Right cardiac atrium (tissue), 5 donors: Measurements from ENCODE around the gene UBE2V1. TPM values are rescaled to one million over a fixed set of nuclear protein-coding genes. Genes with fewer than 3 reads are reported as not detected.
"Not testable (repeated sequence)": the region's sequence is repeated elsewhere in the genome, so short reads cannot be mapped to it uniquely, and the experiment has no call there.

ENCODE experiments used
- ATAC-seq, 2 donors: fragments of 200-7000 bp; cut with Tn5 transposase; one replicate each; pipeline versions ENCODE4 v1.8.0 to v1.9.1; 2020; ENCODE audit warnings: moderate library complexity in 2 of 2, mild to moderate bottlenecking in 1 of 2
- DNase-seq, 3 donors: peaks; one replicate each; pipeline ENCODE4 v3.0.0-alpha.2; 2020
- H3K27ac ChIP-seq: one replicate; pipeline ENCODE4 v1.5.1; 2013; ENCODE audit warnings: mild to moderate bottlenecking, low read length, control low read depth, moderate library complexity
- H3K27me3 ChIP-seq: one replicate; pipeline ENCODE4 v1.6.1; 2013; ENCODE audit not compliant: control insufficient read depth, insufficient read depth
- H3K4me1 ChIP-seq: one replicate; pipeline ENCODE4 v1.6.1; 2013; ENCODE audit warnings: low read length; ENCODE audit not compliant: control insufficient read depth, insufficient read depth
- H3K4me3 ChIP-seq: one replicate; pipeline ENCODE4 v1.5.1; 2013; ENCODE audit warnings: low read length, control low read depth
- H3K9me3 ChIP-seq: one replicate; pipeline ENCODE4 v1.6.1; 2013; ENCODE audit warnings: low read length; ENCODE audit not compliant: control insufficient read depth
- WGBS: extraction: QIAGEN DNeasy Blood & Tissue Kit; methylation state at CpG from one replicate; pipeline ENCODE4 v1.1.7; 2013; 5-methylcytosine and 5-hydroxymethylcytosine counted together
- intact Hi-C, 4 donors: fragments of 100-400 bp; cut with DNase I; formaldehyde crosslinking; loops; one replicate each; pipeline versions ENCODE4 v1.11.0 to v1.14.0; 2022 to 2023
- polyA plus RNA-seq: library from polyadenylated mRNA; stranded (reverse); fragments of 200-250 nt; gene quantifications from one replicate; pipeline ENCODE4 v1.2.3, GENCODE V29; 2013
- total RNA-seq, 4 donors: library from RNA; stranded (reverse); fragmentation: NEBNext Ultra II Directional; extraction: Animal tissue kit (Norgen Biotek cat#: 25700); gene quantifications; one replicate each; pipeline ENCODE4 v1.2.1, GENCODE V29; 2021
- donor health status: healthy with polysubstance abuse.
- donor health status: DM: no; HTN: yes; CAD: no.
- donor health status: DM: no; HTN: no; CAD: no.
- donor health status: DM: no; HTN: yes; CAD: no; lungs with severe emphysema.
- donor health status: DM: yes; HTN: yes; CAD: no.

The UBE2V1 gene
- total and polyA plus RNA-seq, 5 donors: 86.0 to 120 (median 89.0) TPM

DNA sequence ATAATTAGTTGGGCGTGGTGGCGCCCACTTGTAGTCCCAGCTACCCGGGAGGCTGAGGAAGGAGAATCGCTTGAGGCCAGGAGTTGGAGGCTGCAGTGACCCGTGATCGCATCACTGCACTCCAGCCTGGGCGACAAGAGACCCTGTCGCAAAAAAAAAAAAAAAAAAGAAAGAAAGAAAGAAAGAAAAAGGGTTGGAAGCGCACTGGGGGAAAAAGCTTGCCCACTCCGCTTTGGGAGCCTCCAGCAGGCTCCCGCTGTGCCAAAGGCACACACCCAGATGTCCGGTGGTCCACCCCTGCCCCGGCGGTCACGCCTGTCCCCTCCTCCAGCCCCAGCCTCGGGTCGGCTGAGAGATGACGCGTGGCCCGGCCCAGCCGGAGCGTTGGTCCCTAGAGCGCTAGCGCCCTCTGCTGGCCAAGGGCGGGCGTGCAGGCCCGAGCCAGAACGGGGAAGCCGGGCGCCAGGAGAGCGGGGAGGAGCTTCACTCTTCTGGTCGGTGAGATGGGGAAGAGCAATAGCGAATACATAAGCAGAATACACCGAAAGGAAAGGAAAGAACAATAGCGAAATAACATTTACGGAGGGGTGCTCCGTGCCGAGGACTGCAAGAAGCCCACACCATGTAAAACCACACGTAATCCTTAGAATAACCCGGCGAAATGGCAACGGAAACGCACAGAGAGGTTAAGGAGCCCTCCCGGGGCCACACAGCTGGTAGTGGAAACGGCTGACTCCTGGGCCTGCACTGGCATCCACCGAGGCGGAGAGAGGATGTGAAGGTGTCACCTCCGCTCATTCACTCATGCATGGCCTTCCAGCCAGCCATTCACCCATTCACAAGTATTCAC, 41.7 kb downstream of the UBE2V1 start:
- WGBS: 13% methylated on average over 48 of the region's 48 CpGs

DNA sequence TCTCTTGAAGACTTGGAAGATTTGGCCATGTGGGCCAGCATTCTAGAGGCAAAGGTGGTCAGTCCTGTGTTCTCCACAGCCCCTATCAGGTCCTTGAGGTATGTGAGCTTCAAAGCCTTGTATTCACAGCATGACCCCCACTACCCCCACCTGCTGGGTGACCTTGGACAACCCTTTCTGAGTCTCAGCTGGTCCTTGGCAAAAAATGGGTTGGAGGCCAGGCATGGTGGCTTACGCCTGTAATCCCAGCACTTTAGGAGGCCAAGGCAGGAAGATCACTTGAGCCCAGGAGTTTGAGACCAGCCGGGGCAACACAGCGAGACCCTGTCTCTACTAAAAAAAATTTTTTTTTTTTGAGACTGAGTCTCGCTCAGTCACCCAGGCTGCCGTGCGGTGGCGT, 42.6 kb downstream of the UBE2V1 start:
- peak in 1 of 3 donors; percentile 30 for DNase-seq
- H3K27ac ChIP-seq: no peak overlapping the region
- 94% methylated on average over 7 of the region's 7 CpGs for WGBS
- H3K9me3 ChIP-seq: no peaks in the 10 kb centered on the region
- intact Hi-C loops: loop anchor here in 3 of 4 donors (1.0 to 2.0 kb wide), 2 partner anchors 88 to 92 kb away; partner anchors contain the start of gene SNAI1 (in 1 of the 3)
- no peaks in the 10 kb centered on the region for H3K27me3 ChIP-seq
- no peak overlapping the region for H3K4me3 ChIP-seq
- no peaks in the 10 kb centered on the region for H3K4me1 ChIP-seq
- ATAC-seq: no peak

More for the DNA sequence above, 41.7 kb downstream of the UBE2V1 start:
- peak; percentile 91 to 97 (median 97) for DNase-seq
- Histone ChIP-seq H3K27me3 (no peaks in the 10 kb centered on the region), H3K9me3 (no peaks in the 10 kb centered on the region), H3K27ac (no peak overlapping the region), H3K4me3 (peak overlapping the region; percentile 29), H3K4me1 (no peaks in the 10 kb centered on the region)
- intact Hi-C loops: loop anchor here in 2 of 4 donors (2.0 kb wide), 1 partner anchor 92 kb away; no protein-coding TSS in a partner anchor
- peak; percentile 93 for ATAC-seq

DNA sequence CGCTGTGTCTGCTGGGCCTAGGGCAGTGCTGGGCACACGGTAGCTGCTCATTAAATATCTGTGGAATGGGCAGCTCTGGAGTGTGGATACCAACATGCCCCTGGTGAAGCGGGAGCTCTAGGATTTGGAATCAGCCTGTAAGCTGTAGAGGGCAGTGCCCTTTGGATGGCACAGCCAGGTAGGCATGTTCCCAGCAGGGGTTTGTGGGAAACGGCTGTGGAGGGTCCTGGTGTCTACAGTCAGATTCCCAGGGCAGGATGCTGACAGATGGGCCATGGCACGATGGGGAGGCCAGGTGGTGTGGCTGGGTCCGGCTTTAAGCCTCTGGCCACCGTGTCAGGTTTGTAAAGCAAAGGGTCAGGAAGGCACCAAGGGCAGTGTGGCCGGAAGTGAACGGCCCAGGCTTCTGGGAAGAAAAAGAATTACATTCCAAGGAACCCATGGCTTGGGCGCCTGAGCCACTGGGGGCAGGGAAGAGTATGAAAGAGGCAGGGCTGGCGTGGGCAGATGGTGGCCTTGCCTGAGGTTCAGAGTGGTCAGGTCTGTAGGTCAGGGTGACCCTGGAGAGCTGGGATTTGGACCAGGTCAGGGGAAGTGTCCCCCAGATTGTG, 44.8 kb downstream of the UBE2V1 start:
- ATAC-seq: no peak
- WGBS: 80% methylated on average over 11 of the region's 11 CpGs
- H3K27me3 ChIP-seq: no peaks in the 10 kb centered on the region
- no peak overlapping the region for H3K4me3 ChIP-seq
- H3K9me3 ChIP-seq: no peaks in the 10 kb centered on the region
- H3K27ac ChIP-seq: no peak overlapping the region
- intact Hi-C loops: loop anchor here in 1 of 4 donors (5.0 kb wide), 1 partner anchor 86 kb away; the partner anchor contains the start of gene SNAI1
- no peaks in the 10 kb centered on the region for H3K4me1 ChIP-seq
- DNase-seq: peak in 1 of 3 donors; percentile 35

GRCh38 chr20:50067461-50067860, 45.5 kb downstream of the UBE2V1 start:
- Histone ChIP-seq H3K4me1 (no peaks in the 10 kb centered on the region), H3K27me3 (no peaks in the 10 kb centered on the region), H3K9me3 (no peaks in the 10 kb centered on the region), H3K4me3 (no peak overlapping the region), H3K27ac (no peak overlapping the region)
- no peak for ATAC-seq
- intact Hi-C loops: loop anchor here in 1 of 4 donors (5.0 kb wide), 1 partner anchor 85 kb away; the partner anchor contains the start of gene SNAI1
- DNase-seq: peak in 1 of 3 donors; percentile 13
- 83% methylated on average over 2 of the region's 2 CpGs for WGBS

DNA sequence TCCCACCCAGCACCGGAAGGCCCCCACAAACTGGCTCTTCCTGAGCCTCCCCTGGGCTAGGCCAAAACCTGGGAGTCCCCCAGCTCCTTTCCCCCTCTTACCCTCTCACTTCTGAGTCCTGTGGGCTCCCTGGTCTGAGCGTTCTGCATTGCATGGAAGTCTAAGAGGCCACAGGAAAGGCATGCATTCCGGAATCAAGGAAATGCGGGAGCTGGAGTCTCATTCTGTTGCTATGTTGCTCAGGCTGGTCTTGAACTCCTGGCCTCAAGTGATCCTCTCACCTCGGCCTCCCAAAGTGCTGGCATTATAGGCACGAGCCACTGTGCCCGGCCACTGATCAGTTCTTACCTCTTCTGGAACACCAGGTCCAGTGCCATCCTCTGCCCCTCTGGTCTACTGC, 45.9 kb downstream of the UBE2V1 start:
- Histone ChIP-seq H3K27me3 (no peaks in the 10 kb centered on the region), H3K27ac (no peak overlapping the region), H3K4me1 (no peaks in the 10 kb centered on the region), H3K9me3 (no peaks in the 10 kb centered on the region), H3K4me3 (no peak overlapping the region)
- DNase-seq: peak in 1 of 3 donors; percentile 9
- ATAC-seq: no peak
- intact Hi-C loops: loop anchor here in 1 of 4 donors (5.0 kb wide), 1 partner anchor 85 kb away; the partner anchor contains the start of gene SNAI1
- WGBS: 84% methylated on average over 7 of the region's 7 CpGs

DNA sequence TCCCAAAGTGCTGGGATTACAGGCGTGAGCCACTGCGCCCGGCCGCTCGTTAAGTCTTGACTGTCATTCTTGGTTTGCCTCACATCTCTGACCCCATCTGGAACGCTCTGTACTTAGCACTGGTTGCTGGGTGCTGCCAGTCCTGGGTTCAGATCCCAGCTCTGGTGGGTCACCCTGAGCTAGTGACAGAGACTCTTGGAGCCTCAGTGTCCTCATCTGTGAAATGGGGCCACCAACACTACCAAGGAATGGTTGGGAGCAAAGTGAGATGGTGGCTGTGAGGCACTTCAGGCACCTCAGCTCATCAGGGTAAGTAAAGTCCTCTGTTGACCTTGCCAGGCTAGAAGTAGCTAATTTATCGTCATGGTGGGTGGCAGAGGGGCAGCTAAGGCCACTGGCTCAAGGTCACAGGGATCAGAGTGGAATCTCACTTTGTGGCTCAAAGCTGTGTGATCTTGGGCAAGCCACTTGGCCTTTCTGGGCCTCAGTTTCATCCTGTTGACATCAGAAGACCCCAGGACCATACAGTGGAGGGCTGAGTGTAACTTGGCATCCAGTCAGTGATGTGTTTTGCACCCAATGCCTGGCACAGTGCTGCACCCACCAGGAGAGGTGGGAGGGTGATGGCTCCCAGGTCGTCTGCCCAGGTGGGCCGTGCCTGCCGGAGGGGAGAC, 46.7 kb downstream of the UBE2V1 start:
- Histone ChIP-seq H3K4me3 (no peak overlapping the region), H3K27ac (no peak overlapping the region), H3K27me3 (no peaks in the 10 kb centered on the region), H3K4me1 (no peaks in the 10 kb centered on the region), H3K9me3 (no peaks in the 10 kb centered on the region)
- DNase-seq (peak in 1 of 3 donors; percentile 26), ATAC-seq (no peak)
- 95% methylated on average over 10 of the region's 10 CpGs for WGBS
- intact Hi-C loops: loop anchor here in 1 of 4 donors (5.0 kb wide), 1 partner anchor 84 kb away; the partner anchor contains the start of gene SNAI1

DNA sequence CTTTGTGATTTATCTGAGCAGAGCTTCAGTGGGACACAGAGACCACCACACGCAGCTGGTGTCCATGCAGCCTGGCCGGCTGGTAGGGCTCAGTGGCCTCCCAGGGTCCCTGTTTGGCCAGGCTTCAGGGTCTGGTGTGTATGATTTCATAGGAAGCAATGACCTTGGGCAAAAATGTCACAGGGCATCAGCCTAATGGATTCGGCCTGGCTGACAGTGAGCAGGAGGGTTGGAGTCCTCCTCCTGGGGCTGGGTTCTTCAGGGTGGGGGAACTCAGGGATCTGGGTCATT, 47.7 kb downstream of the UBE2V1 start:
- Histone ChIP-seq H3K4me1 (no peaks in the 10 kb centered on the region), H3K9me3 (no peaks in the 10 kb centered on the region), H3K27me3 (no peaks in the 10 kb centered on the region), H3K27ac (no peak overlapping the region), H3K4me3 (no peak overlapping the region)
- no peak for ATAC-seq
- DNase-seq: peak in 1 of 3 donors; percentile 28
- 87% methylated on average over 3 of the region's 3 CpGs for WGBS
- intact Hi-C loops: loop anchor here in 1 of 4 donors (5.0 kb wide), 1 partner anchor 83 kb away; the partner anchor contains the start of gene SNAI1

DNA sequence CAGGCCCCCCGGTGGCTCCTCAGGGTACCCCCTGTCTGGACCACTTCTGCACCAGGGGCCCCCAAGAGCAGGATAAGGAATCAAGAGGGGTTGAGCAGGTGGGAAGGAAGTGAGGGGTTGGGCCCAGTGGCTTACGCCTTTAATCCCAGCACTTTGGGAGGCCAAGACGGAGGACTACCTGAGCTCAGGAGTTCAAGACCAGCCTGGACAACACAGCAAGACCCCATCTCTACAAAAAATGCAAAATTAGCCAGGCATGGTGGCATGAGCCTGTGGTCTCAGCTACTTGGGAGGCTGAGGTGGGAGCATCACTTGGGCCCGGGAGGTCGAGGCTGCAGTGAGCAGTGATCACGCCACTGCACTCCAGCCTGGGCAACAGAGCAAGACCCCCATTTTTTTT, 49.2 kb downstream of the UBE2V1 start:
- H3K27ac ChIP-seq, H3K4me1 ChIP-seq, ATAC-seq, H3K27me3 ChIP-seq, H3K4me3 ChIP-seq, H3K9me3 ChIP-seq, intact Hi-C loops: not testable (repeated sequence)
- peak in 1 of 3 donors; percentile 23 for DNase-seq
- 96% methylated on average over 6 of the region's 6 CpGs for WGBS

GRCh38 chr20:50062006-50062838, 50.7 kb downstream of the UBE2V1 start:
- DNase-seq: peak in 1 of 3 donors; percentile 31
- no peak for ATAC-seq
- Histone ChIP-seq H3K9me3 (no peaks in the 10 kb centered on the region), H3K4me3 (no peak overlapping the region), H3K4me1 (no peaks in the 10 kb centered on the region), H3K27me3 (no peaks in the 10 kb centered on the region), H3K27ac (no peak overlapping the region)
- intact Hi-C loops: no loop called here
- 81% methylated on average over 13 of the region's 13 CpGs for WGBS
